ENCODE results near the gene ST6GALNAC3.

ST6GALNAC3 gene

DNA sequence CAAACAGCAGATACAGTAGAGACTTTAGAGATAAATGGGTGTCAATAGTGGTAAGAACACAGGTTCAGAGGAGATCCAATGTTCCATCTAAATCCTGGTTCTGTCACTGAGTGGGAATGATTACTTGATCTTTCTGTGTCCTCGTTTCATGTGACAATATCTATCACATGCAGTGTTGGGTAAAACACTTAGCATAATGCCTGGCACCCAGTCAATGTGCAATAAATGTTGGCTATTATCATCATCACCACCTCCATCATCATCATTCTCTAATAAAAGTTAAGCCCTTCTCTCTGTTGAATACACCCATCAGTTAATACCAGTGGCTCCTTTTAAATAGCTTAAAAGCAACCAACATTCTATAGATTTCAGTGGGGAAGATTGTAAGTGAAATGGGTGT, 184.7 kb downstream of the ST6GALNAC3 start:
- DNase-seq = no peak
- intact Hi-C loops (cut with DNase I) = no loop called here

DNA sequence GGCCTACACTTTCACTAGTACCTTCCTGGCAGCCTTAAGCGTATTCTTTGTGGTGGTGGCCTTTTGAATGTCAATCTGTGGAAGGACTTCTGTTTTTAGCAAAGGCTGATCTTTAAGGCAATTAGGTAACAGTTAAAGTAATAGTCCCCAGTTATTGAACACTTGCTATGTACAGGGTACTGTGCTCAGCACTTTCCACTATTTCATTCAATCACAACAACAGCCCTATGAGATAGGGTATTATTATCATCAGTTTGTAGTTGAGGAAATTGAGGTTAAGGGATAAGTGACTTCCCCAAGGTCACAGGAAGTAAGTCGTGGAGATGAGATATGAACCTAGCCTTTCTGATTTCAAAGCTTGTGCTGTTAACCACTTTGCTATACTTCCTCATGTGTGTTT, 185.7 kb downstream of the ST6GALNAC3 start:
- no peak for DNase-seq
- intact Hi-C loops (cut with DNase I) = no loop called here

DNA sequence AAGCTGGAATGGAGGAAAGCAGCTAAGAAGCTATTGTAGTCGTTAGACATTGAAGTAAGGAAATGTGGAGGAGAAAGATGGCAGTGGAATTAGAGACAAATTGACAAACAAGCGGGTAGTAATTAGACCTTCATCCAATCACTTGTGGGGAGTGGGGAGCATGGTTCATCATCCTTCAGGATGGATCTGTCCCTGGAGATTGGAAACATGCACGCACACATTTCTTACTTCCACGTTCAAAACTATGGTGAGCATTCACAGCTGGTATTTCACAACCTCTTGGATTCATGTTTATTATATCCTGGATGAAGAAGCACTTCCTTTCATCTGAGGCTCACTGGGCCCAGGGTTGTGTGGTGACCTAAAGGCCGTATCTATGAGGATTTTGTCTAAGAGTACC, 188.1 kb downstream of the ST6GALNAC3 start:
- no peak for DNase-seq
- intact Hi-C loops (cut with DNase I) = no loop called here

DNA sequence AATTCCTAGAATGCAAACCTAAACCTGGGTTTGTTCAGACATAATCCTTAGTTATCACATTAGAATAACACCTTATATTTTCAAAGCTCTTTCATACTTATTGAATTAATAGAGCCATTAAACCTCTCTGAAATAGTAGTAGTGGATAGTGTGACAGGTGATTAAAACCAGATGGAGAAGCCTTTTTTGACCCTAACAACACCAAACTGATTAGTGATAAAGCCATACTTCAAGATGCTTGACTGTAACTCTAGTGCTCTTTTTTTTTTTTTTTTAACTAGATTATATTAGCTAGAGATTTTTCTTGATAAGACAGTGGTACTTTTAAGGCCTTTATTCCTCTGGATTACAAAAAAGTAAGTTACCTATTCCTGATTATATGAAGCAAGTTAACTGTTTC, 190.1 kb downstream of the ST6GALNAC3 start:
- DNase-seq = no peak
- intact Hi-C loops (cut with DNase I) = no loop called here

DNA sequence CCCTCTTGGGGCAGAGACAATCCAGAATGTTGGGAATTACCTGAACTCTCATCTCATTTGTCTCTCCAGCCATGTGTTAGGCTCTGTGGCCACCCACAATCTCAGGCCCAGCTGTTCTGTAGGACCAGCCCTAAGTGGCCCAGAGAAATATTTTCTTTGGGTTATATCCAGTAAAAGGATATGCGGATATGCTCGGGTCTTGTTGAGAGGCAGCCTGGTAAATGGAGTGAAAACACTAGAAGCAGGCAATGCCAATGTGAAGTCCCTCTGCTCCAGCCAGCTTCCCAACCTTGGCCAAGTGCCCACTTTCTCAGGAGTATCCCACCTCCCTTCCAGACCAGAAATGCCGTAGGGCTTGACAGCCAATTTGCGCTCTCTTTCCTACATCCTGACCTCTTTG, 192.2 kb downstream of the ST6GALNAC3 start:
- no peak for DNase-seq
- intact Hi-C loops (cut with DNase I) = no loop called here

DNA sequence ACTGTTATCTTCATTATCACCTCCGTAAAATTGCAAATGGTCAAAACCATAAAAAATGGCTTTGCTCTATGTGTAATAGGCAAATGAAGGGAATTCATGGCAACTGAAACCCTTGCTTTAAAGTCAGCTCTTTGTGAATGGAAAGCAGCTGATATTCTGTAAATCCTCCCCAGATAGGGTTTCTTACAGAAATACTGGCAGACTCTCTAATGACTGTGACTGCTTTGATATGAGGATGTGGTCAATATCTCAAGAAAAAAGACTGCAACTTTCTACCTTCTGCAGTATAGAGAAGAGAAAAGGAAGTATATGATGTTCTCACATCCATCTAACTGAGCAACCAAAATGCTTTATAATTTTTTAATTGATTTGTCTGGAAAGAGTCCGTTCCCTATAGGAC, 193.1 kb downstream of the ST6GALNAC3 start:
- DNase-seq = no peak
- intact Hi-C loops (cut with DNase I) = no loop called here

DNA sequence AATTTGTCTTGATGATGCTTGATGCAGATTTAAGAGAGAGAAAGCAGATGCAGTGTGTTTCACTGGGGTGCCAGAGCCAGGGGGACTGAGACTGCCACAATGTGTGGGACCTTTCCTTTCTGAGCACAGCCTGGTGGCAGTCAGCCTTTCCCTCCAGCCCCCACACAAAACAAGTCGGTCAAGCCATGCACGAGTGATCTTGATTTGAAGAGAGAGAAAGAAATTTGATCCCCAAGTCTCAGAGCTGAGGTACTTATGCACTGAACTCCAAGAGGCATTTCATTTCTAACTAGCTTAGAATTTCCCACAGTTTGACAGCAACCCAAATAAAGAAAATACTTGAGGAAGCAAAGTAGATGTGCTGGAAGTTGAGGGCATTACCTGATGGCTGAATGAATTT, 193.8 kb downstream of the ST6GALNAC3 start:
- DNase-seq = no peak

DNA sequence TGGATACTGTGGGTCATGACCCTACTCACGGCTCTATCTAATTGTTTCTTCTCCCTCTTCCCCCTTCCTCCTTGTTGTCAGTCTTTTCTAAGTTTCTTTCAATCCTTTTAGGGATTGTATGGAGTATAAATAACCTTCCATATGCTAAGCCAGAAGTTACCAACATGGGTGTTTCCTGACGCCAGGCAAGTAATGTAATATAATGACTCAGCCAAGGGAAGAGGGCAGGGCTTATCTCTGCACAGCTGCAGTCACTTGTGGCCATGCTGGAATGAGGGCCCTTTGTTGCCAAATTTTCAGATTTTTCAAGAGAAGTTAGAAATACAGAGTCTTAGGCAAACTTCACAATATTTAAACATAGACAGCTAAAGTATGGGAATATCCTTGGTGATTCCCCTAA, 194.6 kb downstream of the ST6GALNAC3 start:
- DNase-seq = no peak
- intact Hi-C loops (cut with DNase I) = no loop called here

More for the DNA sequence above, 193.8 kb downstream of the ST6GALNAC3 start:
- intact Hi-C loops (cut with DNase I) = no loop called here

DNA sequence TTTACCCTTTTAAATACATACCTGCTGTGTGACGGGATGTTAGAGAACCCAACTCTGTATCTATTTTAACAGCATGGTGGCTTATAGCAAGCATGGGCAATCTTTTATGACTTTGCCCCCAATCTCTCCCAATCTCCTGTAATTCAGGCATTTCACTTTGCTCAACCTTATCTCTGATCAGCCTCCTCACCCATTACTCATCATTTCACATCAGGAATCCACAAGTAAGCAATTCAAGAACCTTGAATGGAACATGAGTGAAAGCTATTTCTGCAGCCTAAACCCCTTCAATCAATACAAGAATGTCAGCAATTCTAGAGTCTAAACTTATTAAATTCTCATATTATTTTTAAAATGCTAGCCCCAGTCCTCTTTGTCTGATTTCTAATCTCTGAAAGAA, 199.8 kb downstream of the ST6GALNAC3 start:
- intact Hi-C loops (cut with DNase I) = no loop called here
- no peak for DNase-seq

DNA sequence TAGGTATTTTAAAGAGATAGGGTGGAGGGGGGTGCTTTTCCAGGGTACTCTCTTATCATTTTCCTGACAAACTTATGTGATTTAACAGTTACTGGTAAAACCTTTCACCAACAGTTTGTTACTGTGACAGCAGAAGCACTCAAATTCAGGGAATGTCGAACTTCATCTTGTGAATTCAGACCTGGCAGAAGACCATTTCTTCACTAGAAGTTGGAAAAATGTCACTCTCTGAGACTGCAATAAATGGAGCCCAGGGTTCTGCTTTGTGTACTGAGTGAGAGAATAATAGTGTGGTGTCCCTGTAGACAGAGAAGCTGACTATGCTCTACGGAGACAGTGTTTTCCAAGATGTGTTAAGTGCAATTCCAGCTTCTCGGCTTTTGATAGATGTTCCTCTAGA, 200.2 kb downstream of the ST6GALNAC3 start:
- intact Hi-C loops (cut with DNase I) = no loop called here
- no peak for DNase-seq

DNA sequence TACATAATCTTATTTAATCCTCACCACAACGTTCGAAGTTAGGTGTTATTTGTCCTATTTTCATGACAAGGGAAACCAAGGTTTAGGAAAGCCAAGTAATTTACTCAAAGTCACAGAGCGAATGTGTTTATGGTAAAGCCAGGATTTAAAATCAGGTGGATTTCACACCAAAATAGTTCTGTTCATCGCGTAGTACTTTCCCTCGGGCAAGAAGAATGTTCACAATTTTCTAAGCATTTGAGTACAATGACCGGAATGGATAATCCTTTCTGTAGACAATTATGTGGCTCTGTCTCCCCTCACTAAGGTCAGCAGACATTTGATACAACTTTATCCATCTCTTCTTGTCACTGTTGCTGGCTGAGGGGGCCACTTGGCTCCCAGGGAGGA, 204.2 kb downstream of the ST6GALNAC3 start:
- intact Hi-C loops (cut with DNase I) = no loop called here
- no peak for DNase-seq

DNA sequence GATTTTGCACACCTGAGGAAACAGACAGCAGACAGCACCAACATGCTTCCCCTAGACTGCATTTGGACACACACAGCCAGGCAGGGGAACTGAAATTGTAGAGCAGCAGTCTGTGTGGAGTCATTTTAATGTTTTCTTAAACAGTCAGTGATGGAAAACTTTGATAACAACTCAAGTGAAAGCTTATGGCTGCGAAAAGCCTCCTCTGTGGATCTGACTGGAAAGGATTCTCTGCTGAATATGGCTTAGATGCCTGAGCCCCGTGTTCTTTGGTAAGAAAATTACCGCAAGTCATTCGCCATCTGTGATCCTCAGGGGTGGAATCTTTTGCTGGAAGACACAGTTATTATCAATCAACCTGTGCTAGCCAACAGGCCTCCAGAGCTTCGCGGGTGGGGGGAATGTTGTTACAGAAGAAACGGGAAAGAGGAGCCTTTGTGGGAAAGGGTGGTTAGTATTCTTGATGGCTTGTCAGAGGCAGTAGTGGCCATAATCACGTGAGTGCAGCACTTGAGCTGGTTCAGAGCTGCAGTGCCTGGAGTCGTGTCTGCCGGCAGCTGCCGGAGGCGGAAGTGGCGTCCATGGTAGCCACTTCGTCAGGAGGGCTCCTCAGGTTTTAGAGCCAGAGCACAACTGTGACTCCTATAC, 204.7 kb downstream of the ST6GALNAC3 start:
- intact Hi-C loops (cut with DNase I) = no loop called here
- DNase-seq = peak in 35 of 42 donors; percentile 3 to 71 (median 35)

DNA sequence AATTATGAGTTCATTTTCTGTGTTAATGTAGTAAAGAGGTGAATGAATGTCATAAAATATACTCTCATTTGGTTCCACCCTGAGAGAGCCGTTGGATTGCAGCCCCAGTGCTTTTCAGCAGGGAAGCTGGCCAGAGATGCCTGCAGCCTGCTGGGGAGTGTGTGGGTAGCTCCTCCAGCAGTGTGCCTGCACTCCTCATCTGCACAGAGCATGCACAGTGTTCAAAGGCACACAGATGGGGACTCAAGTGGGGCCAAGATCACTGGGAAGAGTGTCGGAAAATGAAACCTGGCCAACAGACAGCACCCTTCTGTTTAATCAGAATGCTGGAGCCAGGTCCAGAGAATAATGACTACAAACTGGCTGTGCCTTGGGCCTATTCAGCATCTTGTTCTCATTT, 206.8 kb downstream of the ST6GALNAC3 start:
- peak in 37 of 42 donors; percentile 10 to 67 (median 41) for DNase-seq
- intact Hi-C loops (cut with DNase I) = no loop called here

DNA sequence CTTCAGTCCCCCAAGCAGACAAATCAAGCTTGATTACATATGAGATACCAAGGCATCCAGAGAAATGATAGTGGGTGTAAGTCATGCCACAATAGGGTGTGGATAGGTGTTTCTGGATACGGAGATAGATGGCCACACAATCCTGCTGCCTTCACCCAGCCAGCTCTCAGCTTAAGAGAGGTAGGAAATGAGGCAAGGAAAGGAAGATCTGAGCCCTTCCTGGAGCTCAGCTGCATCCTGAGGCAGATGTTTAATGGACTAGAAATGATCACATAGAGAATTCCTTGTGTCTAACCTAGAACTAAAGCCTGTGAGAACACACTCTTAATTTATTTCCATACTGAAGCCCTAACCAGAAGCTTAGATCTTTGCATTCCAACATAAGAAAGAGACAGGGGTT, 210.3 kb downstream of the ST6GALNAC3 start:
- intact Hi-C loops (cut with DNase I) = no loop called here
- DNase-seq = no peak

DNA sequence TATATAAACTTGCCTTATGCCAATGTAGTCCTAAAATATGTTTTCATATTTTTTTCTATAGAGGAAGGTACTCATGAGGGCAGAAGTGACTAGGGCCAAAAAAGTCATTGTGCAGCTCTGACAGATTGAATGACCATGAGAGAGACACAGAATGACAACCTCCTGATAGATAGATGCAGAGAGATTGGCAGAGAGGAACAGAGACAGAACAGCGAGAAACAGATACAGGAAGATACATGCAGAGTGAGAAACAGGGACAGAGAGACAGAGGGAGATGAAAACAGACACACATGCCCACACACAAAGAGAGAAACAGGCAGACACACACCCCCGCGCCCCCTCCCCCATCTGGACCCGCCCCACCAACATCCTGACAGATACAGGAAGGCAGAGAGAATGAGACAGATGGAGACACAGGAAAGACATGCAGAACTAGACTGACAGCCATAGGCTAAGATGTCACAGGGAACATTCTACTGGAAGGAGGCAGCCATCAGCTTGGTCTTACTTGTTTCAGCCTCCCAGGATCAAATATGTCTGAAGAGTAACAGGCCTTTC, 211.1 kb downstream of the ST6GALNAC3 start:
- intact Hi-C loops (cut with DNase I) = no loop called here
- DNase-seq = no peak

DNA sequence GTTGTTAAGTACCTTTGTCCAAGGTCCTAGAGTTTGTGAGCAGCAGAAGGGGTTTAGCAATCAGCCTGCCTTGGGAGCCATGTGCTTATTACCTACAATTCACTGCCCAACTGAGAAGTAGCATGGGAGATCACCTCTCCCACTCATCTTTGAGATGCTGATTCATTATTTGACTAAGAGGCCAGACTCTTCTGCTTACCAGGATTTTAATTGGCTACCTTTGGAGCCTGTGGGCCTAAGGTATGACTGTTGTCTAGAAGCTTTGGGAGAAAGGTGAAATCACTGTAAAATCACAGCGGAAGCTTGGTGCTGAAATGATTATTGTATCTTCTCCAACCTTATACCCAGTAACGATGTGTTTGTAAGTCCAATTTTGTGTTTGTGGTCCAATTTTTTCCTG, 213.4 kb downstream of the ST6GALNAC3 start:
- DNase-seq = no peak
- intact Hi-C loops (cut with DNase I) = no loop called here

DNA sequence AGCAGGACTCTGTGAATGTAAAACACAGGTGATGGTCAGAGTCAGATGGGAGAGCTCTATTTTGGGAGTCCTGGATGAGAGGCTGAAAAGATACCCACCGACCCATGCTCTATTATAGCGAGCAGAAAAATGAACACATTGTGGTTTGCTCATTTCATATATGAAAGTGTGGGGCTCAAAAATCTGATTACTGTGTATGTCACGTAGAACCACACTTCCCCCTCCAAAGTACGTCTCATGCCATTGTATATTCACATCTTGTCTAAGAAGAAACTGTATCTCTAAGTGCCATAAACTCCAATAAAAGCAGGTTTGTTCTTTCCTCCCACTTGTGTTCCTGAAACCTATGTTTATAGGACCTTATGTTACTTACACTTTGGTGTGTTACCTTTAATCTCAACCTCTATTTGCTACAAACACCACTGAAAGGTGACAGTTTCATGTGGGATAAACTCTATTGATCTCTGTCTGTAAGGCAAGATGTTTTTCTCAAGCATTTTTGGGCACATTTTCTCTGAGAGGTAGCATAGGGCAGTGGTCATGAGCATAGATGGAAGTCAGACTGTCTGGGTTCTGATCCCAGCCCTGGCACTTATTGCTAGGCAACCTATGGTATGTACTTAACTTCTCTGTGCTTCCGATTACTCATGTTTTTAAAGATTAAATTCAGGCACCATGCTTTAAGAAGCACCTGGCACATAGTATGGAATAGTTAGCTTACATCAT, 214.4 kb downstream of the ST6GALNAC3 start:
- intact Hi-C loops (cut with DNase I) = no loop called here
- DNase-seq = no peak

DNA sequence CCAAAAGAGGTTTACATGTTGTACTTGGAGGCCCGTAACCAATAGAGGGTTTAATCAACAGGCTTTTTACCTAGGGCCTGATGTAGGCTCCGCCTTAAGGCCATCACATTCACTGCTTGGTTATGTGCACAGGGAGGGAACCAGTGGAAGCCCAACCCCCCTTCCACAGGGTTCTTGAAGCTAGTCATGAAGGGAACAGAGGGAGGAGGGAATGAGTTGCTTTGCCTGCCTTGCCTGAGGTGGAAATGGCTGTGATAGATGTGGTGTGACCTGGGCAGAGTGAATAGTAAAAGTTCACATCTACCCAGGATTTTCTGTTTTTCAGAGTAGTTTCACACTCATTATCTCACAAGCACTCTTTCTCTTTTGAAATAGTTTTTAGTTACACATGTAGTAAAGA, 215.1 kb downstream of the ST6GALNAC3 start:
- intact Hi-C loops (cut with DNase I) = no loop called here
- DNase-seq = no peak

DNA sequence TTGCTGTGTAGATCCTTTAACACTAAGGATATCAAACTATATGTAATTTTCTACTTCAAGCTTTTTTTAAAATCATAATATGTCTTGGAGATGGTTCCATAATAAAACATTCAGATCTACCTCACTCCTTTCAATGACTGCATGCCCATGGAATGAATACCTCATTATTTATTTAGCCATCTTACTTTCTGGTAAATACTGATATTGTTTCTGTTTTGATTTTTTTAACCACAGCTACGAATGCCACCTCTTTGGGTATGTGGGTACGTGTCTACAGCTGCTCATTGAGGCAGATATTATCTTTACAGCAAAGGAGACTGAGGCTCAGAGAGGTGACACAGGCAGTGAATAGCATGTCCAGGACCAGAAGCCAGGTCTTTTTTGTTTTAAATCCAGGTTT, 215.7 kb downstream of the ST6GALNAC3 start:
- intact Hi-C loops (cut with DNase I) = no loop called here
- no peak for DNase-seq

DNA sequence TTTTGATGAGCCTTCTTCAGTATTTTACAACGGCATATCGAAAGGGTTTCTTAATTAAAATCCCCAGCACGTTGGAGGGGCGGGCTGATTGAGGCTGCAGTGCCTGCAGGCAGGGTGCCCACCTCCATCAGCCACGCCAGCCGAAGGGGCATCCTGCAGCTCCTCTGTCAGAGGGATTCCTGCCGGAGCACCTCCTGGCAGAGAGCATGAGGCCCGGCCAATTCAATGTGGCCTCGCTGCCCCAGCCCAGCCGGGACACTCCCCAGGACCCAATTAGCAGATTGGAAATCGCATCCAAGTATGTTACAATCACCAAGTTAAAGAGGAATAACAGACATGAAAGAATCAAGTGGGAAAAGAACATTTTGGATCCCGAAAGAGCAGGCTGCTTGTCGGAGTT, 216.6 kb downstream of the ST6GALNAC3 start:
- DNase-seq = peak in 11 of 42 donors; percentile 8 to 47 (median 16)
- intact Hi-C loops (cut with DNase I) = no loop called here

DNA sequence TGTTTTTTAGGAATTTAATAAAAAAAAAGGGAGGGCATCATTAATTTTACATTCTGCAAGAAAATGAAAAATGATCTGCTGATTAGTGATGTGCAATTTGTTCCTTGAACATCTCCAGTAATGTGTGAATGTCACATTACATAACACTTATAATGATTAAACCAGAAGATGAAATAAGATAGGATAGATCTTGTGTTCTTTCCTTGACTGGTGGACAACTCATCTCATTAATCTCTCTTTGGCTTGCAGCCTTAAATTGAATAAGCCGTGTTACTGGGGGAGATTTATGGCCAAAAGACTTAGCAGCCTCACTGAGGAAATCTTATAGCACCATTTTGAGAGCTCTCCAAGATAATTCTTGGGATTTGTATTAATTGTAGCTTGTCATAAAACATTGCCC, 217.2 kb downstream of the ST6GALNAC3 start:
- intact Hi-C loops (cut with DNase I) = no loop called here

More for the DNA sequence above, 217.2 kb downstream of the ST6GALNAC3 start:
- DNase-seq = no peak
